CD4-positive, alpha-beta T cell treated with Interleukin-17A for 1 hour (primary cell): ENCODE data around the gene SOCS1.
A peak's percentile ranks its signal among the peaks of the same experiment; 100 is the strongest.

Experiments used
- DNase-seq: peaks from one replicate; pipeline ENCODE4 v3.0.0-alpha.2; 2020

The SOCS1 gene

DNA sequence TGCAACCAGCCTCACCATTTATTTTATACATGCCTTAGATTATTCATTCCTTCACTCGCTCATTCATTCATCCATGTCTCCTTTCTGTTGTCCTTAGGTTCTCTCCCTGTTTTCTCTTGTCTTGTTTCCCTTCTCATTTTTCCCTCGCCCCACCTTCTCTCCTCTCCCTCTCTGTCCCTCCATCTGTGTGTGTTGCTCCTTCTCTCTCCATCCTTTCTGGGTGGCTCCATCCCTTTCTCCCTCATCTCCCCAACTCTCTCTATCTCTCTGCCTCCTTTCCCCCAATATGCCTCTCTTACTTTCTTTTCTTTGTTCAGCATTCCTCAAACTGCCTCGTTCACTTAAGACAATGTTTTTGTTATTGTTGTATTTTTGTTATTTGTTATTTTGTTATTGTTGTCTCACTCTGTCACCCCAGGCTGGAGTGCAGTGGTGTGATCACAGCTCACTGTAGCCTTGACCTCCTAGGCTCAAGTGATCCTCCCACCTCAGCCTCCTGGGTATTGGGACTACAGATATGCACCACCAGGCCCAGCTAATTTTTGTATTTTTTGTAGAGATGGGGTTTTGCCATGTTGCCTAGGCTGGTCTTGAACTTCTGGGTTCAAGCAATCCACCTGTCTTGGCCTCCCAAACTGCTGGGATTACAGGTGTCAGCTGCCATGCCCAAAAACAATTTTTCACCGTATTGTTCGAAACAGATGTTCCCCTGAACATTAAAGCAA is 14.4 kb downstream of the SOCS1 start:
- DNase-seq, result no peak

GRCh38 chr16:11240636-11241473 is 15.1 kb downstream of the SOCS1 start:
- no peak for DNase-seq

GRCh38 chr16:11239644-11240632 is 16.1 kb downstream of the SOCS1 start:
- DNase-seq, result no peak

DNA sequence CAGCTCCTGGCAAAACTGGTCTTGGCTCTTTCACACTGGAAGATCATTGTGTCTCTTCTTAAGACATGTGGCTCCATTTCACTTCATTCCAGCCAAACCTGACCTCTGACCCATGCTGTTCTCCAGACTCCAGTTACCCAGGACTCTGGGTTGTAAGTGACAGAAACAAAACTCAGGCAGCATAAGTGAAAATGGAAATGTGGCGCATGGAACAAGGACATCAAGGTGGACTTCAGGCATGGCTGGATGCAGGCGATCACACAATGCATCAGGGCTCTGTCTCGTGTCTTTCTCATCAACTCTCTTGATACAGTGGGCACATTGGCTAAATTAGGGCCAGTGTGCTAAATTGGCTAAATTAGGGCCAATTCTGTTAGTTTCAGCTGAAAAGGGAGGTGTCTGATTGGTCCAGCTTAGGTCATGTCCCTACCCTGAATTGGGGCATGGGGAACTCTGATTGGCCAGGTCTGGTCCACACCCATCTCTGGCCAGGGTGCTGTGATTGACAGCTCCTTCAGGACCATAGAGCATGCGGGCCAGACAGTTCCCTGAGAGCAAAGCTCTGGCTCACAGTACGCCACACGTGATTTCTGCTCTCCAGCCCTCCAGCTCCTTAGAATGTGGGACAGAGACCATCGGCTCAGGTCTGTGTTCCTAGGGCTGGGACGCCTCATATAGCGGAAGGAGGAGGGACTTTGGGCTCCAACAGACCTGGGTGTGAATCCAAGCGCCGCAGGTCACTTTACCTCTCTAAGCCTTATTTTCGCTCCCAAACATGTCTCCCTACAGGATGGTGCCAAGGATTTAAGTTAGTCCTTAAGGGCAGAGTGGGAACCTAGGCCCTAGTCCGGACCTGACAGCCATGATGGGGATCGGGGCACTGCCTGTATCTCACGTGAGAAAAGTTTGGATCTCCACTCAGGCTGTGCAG is 17.5 kb downstream of the SOCS1 start:
- no peak for DNase-seq

DNA sequence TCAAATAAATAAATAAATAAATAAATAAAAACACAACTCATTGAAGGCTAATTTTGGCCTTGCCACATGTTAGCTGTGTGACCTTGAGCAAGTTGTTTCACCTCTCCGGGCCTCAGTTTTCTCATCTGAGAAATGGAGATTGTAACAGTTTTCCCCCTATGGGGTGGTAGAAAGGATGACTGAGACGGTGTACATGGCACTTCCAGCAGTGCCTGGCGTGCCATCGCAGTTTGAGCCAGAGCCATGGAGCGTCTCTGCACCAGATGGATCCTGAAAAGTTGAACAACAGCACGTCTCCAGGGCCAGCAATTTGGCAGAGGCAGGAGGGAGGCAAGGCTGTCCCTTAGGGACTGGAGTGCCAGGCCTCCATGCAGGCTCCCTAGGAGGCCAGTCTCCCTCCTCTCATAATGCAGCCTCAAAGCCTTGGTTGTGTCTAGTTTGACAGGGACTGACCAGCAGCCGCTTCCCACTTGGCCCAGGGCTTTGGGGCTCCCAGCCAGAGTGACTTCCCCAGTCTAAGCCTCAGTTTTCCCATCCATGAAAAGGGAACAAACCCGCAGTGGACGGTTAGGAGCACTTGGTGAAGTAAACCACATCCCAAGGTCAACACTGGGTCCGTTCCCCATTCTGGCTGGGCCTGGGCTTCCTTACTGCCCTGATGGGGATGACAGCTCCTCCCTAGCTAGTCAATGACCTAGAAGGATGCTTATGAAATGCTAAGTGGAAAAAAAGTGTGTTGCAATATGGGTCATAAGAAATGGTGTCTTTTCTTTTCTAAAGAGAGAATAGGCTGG is 19.3 kb downstream of the SOCS1 start:
- no peak for DNase-seq

DNA sequence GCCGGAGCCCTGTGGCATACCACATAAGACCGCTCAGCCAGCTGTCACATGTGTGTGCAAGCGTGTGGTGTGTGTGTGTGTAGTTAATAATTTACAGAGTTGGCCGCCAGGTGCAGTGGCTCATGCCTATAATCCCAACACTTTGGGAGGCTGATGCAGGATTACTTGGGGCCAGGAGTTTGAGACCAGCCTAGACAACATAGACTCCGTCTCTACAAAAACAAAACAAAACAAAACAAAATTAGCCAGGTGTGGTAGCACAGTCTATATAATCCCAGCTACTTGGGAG is 20.4 kb downstream of the SOCS1 start:
- DNase-seq, result no peak

- DNase-seq, result no peak
These were observed 20.9 kb downstream of the SOCS1 start for GRCh38 chr16:11234884-11235702.

GRCh38 chr16:11233727-11234376 is 22.2 kb downstream of the SOCS1 start:
- DNase-seq, result peak; percentile 59

GRCh38 chr16:11232852-11233726 is 22.9 kb downstream of the SOCS1 start:
- peak; percentile 90 for DNase-seq

DNA sequence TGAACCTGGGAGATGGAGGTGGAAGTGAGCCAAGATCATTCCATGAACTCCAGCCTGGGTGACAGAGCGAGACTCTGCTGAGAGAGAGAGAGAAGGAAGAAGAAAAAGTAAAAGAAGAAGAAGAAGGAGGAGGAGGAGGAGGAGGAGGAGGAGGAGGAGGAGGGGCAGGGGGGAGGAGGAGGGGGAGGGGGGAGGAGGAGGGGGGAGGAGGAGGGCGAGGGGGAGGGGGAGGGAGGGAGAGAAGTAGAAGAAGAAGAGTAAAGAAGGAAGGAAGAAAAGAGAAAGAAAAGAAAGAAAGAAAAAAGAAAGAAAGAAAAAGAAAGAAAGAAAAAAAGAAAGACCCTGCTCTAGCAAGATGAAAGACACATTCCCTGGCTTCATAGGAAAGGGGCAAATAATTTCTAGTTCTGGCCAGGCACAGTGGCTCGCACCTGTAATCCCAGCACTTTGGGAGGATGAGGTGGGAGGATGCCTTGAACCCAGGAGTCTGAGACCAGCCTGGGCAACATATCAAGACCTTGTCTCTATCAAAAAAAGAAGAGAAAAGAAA is 23.6 kb downstream of the SOCS1 start:
- no peak for DNase-seq

- no peak for DNase-seq
These were observed 24.5 kb downstream of the SOCS1 start for GRCh38 chr16:11231367-11231970.

DNA sequence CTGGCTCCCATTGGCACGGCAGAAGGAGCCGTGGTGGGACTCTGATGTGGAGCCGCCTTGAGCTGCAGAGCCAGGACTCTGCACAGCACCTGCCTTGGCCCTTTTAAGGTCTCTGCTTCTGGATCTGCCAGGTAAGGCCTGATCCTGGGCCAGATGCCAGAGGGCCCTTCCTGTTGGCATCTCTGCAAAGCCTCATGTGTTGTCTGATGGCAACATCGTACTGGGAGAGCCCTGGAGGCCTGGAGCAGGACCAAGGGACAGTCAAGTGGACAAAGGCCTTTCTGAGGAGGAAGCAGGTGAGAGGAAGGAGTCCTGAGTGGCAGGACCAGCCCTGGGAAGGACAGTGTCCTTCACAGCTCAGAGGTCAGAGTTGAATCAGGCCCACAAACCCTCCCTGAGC is 26.1 kb downstream of the SOCS1 start:
- DNase-seq, result no peak

DNA sequence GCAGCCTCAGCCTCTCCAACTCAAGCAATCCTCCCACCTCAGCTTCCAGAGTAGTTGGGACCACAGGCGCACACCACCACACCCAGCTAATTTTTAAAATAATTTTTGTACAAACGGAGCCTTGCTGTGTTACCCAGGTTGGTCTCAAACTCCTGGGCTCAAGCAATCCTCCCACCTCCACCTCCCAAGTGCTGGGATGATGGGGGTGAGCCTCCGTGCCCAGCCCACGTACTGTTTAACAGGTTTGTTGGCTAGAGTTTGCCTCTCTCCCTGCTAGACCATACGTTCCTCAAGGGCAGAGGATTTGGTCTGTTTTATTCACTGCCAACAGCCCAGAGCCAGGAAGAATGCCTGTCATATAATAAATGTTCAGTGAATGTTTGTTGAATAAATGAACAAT is 26.6 kb downstream of the SOCS1 start:
- DNase-seq, result no peak

DNA sequence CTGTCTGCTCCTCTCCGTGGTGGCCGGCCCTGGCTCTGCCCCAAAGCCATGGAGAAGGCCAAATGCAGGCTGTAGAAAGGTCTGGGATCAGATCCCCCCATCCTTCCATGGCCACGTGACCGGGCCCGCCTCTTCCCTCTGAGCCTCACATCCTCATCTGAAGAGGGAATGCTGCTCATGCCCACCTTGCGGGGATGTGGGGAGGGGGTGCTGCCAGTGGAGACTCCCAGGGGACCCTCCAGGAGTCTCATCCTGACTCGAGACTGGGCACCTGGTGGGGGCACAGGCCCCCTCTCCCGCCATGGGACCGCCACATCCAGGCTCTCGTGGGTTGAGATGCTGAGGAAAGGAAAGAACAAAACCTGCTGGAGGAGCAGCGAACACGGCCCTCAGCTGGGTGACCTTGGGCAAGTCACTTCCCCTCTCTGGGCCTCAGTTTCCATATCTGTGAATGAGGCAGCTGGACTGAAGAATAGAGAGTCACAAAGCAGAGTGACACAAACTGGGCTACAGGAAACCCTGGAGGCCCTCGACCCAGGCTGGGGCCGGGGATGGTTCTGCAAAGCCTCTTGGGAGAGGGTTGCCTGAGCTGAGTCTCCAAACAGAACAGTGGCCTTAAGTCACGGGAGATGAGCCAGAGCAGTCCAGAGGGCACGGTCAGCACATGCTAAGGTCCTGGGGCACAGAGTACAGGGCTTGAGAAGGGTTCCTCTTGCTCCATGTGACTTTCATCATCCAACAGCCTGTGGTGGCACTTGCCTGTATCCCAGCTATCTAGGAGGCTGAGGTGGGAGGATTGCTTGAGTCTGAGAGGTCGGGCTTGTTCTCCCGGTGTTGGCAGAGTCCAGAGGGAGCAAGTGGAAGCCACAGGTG is 30.1 kb downstream of the SOCS1 start:
- no peak for DNase-seq

DNA sequence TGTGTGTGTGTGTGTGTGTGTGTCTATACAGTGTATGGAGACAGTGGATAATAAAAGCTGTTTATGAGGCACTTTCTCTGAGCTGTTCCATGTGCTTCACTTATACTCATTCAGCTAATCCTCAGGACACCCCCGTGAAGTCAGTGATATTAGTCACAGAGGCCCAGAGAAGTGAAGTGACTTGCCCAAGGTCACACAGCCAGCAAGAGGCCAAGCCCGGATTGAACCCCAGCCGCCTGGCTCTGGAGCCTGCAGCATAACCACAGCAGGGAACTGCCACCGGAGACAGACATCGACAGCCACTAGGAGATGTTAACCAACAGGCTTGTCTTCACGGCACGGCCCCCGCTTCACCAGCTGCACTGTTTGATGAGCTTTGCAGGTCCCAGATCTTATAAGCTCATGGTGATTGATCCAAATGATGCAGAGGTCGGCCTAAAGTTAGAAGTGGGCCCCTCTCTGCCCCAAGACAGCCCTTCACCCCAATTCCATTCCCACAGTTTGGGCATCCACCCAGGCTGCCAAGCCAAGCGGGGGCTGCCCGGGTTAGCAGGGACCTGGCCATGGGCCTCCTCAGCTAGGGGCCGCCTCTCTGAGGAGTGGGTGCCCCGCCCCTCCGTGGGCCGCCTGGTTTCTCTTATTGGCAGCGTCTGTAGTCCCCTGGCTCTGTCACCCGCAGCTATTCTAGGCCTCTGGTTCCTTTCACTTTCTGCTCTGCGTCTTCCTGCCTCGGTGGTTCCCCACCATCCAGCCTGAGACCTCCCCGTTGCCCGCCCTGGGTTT is 30.9 kb downstream of the SOCS1 start:
- peak; percentile 89 for DNase-seq
